ENCODE data around the gene TPRX1. TPM values are rescaled to one million over a fixed set of nuclear protein-coding genes. Genes with fewer than 3 reads are reported as not detected.

Gene TPRX1
- total and polyA plus RNA-seq, 2 donors, result not detected

GRCh38 chr19:47756953-47757608, 47.3 kb downstream of the TPRX1 start:
- Histone ChIP-seq H3K4me1 (ENCODE audit: insufficient read depth) (no peaks in the 10 kb centered on the region), H3K36me3 (ENCODE audit: insufficient read depth) (peaks cover 12% of the 10 kb centered on the region), H3K27ac (ENCODE audit: low read depth) (no peak overlapping the region), H3K4me3 (ENCODE audit: low read depth, low read length) (no peak overlapping the region)
- WGBS, result 88% methylated on average over 22 of the region's 22 CpGs
- no peak for DNase-seq (ENCODE audit: extremely low spot score)

DNA sequence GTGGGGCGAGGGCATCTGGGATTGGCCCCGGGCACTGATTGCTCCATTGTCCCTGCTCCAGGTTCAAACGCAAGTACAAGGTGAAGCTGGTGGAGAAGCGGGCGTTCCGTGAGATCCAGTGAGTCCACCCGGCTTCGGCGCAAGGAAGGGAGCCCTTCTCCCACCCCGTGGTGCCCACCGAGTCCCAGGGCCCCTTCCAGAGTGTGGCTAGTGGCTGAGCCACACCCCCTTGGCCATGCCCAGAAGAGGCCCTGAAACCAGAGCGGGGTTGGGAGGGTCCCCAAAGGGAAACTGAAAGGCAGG, 47.8 kb downstream of the TPRX1 start:
- no peak for DNase-seq (ENCODE audit: extremely low spot score)
- H3K4me3 ChIP-seq (ENCODE audit: low read depth, low read length), result no peak overlapping the region
- H3K27ac ChIP-seq (ENCODE audit: low read depth), result no peak overlapping the region
- H3K4me1 ChIP-seq (ENCODE audit: insufficient read depth), result no peaks in the 10 kb centered on the region
- H3K36me3 ChIP-seq (ENCODE audit: insufficient read depth), result peaks cover 13% of the 10 kb centered on the region
- WGBS, result 96% methylated on average over 12 of the region's 12 CpGs

DNA sequence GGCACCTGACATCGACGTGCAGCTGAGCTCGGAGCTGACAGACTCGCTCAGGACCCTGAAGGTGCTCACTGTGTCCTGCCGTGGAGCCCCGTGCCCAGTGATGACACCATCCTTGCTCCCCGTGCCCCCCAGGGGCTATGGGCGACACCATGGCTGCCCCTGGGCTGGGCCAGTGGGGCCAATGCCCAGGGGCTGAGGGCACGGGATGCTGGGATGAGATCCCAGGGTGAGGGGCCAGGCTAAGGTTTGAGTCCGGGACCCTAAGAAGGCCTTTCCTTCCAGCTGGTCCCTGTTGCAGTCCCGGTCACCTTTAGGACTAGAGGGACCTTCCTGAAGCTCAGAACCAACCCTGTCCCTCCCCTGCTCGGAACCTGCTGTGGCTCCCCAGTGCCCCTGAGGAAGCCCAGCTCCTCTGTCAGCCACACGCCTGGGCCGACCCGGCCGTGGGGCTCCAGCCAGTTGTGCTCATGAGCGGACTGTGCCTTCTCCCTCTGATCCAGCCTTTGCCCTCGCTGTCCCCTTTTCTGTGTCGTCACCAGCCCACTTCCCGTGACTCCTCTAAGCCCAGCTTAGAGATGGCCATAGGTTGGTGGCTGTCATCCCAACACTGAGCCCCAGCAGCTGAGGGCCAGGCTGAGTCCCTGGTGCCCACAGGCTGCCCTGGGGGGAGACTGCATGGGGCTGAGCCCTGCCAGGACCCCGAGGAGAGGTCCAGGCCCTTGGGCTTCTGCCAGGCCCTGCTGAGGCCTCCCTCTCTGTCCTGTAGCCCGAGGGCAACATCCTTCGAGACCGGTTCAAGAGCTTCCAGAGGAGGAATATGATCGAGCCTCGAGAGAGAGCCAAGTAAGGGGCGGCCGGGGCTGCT, 48.4 kb downstream of the TPRX1 start:
- H3K4me1 ChIP-seq (ENCODE audit: insufficient read depth), result no peaks in the 10 kb centered on the region
- H3K27ac ChIP-seq (ENCODE audit: low read depth), result no peak overlapping the region
- no peak overlapping the region for H3K4me3 ChIP-seq (ENCODE audit: low read depth, low read length)
- 90% methylated on average over 28 of the region's 28 CpGs for WGBS
- peaks cover 16% of the 10 kb centered on the region for H3K36me3 ChIP-seq (ENCODE audit: insufficient read depth)
- DNase-seq (ENCODE audit: extremely low spot score), result no peak

DNA sequence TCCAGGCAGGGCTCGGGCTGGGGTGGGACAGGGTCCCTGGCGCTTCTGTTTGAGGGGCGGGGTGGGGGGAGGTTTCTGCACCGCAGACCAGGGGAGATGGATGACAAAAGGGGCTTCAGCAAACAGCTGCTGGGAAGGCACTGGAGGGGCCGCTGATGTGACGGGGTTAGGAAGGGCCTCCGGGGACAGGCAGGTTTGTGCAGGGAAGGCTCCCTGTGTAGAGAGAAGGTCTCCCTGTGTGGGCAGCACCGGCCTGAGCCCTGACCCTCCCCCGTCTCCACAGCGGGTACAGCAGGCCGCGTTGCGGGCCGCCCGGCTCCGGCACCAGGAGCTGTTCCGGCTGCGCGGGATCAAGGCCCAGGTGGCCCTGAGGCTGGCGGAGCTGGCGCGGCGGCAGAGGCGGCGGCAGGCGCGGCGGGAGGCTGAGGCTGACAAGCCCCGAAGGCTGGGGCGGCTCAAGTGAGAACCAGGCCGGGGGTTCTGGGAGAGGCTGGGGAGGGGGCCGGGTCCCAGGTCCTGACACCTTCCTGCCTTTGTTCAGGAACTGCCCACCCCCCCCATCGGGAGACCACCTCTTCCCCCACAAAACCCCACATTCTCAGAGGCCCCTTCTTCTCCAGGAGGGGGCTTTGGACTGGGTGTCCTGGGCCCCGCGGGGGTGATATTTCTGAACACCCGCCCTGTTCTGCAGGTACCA, 49.1 kb downstream of the TPRX1 start:
- no peak for DNase-seq (ENCODE audit: extremely low spot score)
- 93% methylated on average over 36 of the region's 36 CpGs for WGBS
- Histone ChIP-seq H3K27ac (ENCODE audit: low read depth) (no peak overlapping the region), H3K4me3 (ENCODE audit: low read depth, low read length) (no peak overlapping the region), H3K4me1 (ENCODE audit: insufficient read depth) (no peaks in the 10 kb centered on the region), H3K36me3 (ENCODE audit: insufficient read depth) (peaks cover 16% of the 10 kb centered on the region)

DNA sequence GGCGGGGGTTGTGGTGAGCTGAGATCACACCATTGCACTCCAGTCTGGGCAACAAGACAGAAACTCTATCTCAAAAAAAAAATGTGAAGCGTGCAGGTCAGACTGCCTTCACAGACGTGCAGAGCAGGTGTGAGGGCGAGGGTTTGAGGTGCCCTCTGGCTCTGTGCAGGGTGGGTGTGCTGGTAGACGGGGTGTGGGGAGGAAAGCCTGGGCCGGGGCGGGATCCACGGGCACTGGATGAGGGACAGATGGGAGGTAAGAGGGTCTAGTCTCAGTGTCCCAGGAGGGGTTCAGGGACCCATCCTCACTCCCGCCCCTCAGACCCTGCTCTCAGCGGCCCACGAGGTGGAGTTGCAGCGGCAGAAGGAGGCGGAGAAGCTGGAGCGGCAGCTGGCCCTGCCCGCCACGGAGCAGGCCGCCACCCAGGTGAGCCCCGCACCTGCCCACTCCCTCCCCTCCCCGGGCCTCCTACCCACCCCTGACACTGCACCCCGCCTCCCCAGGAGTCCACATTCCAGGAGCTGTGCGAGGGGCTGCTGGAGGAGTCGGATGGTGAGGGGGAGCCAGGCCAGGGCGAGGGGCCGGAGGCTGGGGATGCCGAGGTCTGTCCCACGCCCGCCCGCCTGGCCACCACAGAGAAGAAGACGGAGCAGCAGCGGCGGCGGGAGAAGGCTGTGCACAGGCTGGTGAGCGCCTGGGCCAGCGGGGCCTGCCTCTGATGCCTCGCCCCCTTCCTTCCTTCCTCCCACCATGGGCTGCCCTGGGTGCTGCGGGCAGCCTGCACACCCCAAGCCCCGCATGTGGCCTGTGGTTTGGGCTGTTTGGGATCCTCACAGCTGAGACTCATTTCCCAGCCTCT, 49.9 kb downstream of the TPRX1 start:
- H3K27ac ChIP-seq (ENCODE audit: low read depth), result no peak overlapping the region
- no peak for DNase-seq (ENCODE audit: extremely low spot score)
- H3K4me3 ChIP-seq (ENCODE audit: low read depth, low read length), result no peak overlapping the region
- H3K36me3 ChIP-seq (ENCODE audit: insufficient read depth), result peaks cover 16% of the 10 kb centered on the region
- WGBS, result 92% methylated on average over 37 of the region's 37 CpGs
- H3K4me1 ChIP-seq (ENCODE audit: insufficient read depth), result no peaks in the 10 kb centered on the region

- H3K4me3 ChIP-seq (ENCODE audit: low read depth, low read length), result no peak overlapping the region
- DNase-seq (ENCODE audit: extremely low spot score), result no peak
- no peaks in the 10 kb centered on the region for H3K4me1 ChIP-seq (ENCODE audit: insufficient read depth)
- H3K36me3 ChIP-seq (ENCODE audit: insufficient read depth), result peaks cover 14% of the 10 kb centered on the region
- 90% methylated on average over 27 of the region's 27 CpGs for WGBS
- H3K27ac ChIP-seq (ENCODE audit: low read depth), result no peak overlapping the region
Measured at GRCh38 chr19:47752440-47753211, 51.7 kb downstream of the TPRX1 start.

Small RNAs within 50 kb of the gene (small RNA-seq; reads per million reads assigned to genes)
- not detected for gene AC008745.1
- gene SNORD23, result not detected

Other genes starting within 250 kb of the TPRX1 start
- gene ZNF541, start 231.4 kb downstream of the TPRX1 start, total RNA-seq, result 0.16 TPM
- gene ZNF541, start 231.4 kb downstream of the TPRX1 start, polyA plus RNA-seq, result 0.25 TPM
- gene BICRA, start 195.4 kb downstream of the TPRX1 start, total RNA-seq, result 5.9 TPM
- 10.9 TPM for gene BICRA, start 195.4 kb downstream of the TPRX1 start, polyA plus RNA-seq
- 53.1 TPM for gene EHD2, start 91.1 kb downstream of the TPRX1 start, total RNA-seq
- gene EHD2, start 91.1 kb downstream of the TPRX1 start, polyA plus RNA-seq, result 188 TPM
- 51.2 TPM for gene NOP53, start 59.0 kb downstream of the TPRX1 start, total RNA-seq
- 690 TPM for gene NOP53, start 59.0 kb downstream of the TPRX1 start, polyA plus RNA-seq
- gene SELENOW, start 25.8 kb downstream of the TPRX1 start, total RNA-seq, result 186 TPM
- 566 TPM for gene SELENOW, start 25.8 kb downstream of the TPRX1 start, polyA plus RNA-seq
- gene CRX, start 17.4 kb upstream of the TPRX1 start, total RNA-seq, result not detected
- not detected for gene CRX, start 17.4 kb upstream of the TPRX1 start, polyA plus RNA-seq
- gene TPRX2, start 54.7 kb upstream of the TPRX1 start, total RNA-seq, result not detected
- gene TPRX2, start 54.7 kb upstream of the TPRX1 start, polyA plus RNA-seq, result not detected
- gene SULT2A1, start 81.8 kb upstream of the TPRX1 start, total RNA-seq, result 0.90 TPM
- 0.68 TPM for gene SULT2A1, start 81.8 kb upstream of the TPRX1 start, polyA plus RNA-seq
- not detected for gene BSPH1, start 187.6 kb upstream of the TPRX1 start, total RNA-seq
- not detected for gene BSPH1, start 187.6 kb upstream of the TPRX1 start, polyA plus RNA-seq
- not detected for gene ELSPBP1, start 190.1 kb upstream of the TPRX1 start, total RNA-seq
- gene ELSPBP1, start 190.1 kb upstream of the TPRX1 start, polyA plus RNA-seq, result not detected
- gene CABP5, start 239.5 kb upstream of the TPRX1 start, total RNA-seq, result not detected
- not detected for gene CABP5, start 239.5 kb upstream of the TPRX1 start, polyA plus RNA-seq

All from urinary bladder (tissue), 4 donors.